ENCODE measurements around the gene UCP3.

UCP3 gene

GRCh38 chr11:73982595-73982989, 26.3 kb downstream of the UCP3 start, which contains the start of gene UCP2:
Gene UCP2 (minus strand): TSS chr11:73982843. CDS start chr11:73978378, 4,465 bp downstream.
- Histone ChIP-seq H3K27me3 (ENCODE audit: control insufficient read depth, insufficient read depth, low read length) (no peaks in the 10 kb centered on the region), H3K36me3 (ENCODE audit: insufficient read depth, low read length) (no peaks in the 10 kb centered on the region), H3K9me3 (replicated peaks; ENCODE audit: low read length) (no peaks in the 10 kb centered on the region), H3K9ac (ENCODE audit: low read depth, low read length) (peak within 1 kb of the TSS; percentile 79), H3K4me2 (ENCODE audit: low read length) (peak within 1 kb of the TSS; percentile 100), H3K4me3 (ENCODE audit: low read length) (peak within 1 kb of the TSS; percentile 85), H3K4me1 (ENCODE audit: control insufficient read depth, insufficient read depth, low read length) (peaks cover 13% of the 10 kb centered on the region)

- no peaks in the 10 kb centered on the region for H3K36me3 ChIP-seq (ENCODE audit: insufficient read depth, low read length)
- H3K27me3 ChIP-seq (ENCODE audit: control insufficient read depth, insufficient read depth, low read length): no peaks in the 10 kb centered on the region
- no peaks in the 10 kb centered on the region for H3K9me3 ChIP-seq (replicated peaks; ENCODE audit: low read length)
- no peak overlapping the region for H3K9ac ChIP-seq (ENCODE audit: low read depth, low read length)
- peaks cover 13% of the 10 kb centered on the region for H3K4me1 ChIP-seq (ENCODE audit: control insufficient read depth, insufficient read depth, low read length)
- H3K4me3 ChIP-seq (ENCODE audit: low read length): no peak overlapping the region
- H3K4me2 ChIP-seq (ENCODE audit: low read length): peak overlapping the region; percentile 100
Observed at GRCh38 chr11:73981051-73981805, 27.7 kb downstream of the UCP3 start.

- no peaks in the 10 kb centered on the region for H3K9me3 ChIP-seq (replicated peaks; ENCODE audit: low read length)
- H3K27me3 ChIP-seq (ENCODE audit: control insufficient read depth, insufficient read depth, low read length): no peaks in the 10 kb centered on the region
- H3K9ac ChIP-seq (ENCODE audit: low read depth, low read length): no peak overlapping the region
- no peak overlapping the region for H3K4me3 ChIP-seq (ENCODE audit: low read length)
- peaks cover 13% of the 10 kb centered on the region for H3K4me1 ChIP-seq (ENCODE audit: control insufficient read depth, insufficient read depth, low read length)
- H3K4me2 ChIP-seq (ENCODE audit: low read length): no peak overlapping the region
- H3K36me3 ChIP-seq (ENCODE audit: insufficient read depth, low read length): no peaks in the 10 kb centered on the region
Observed at GRCh38 chr11:73980001-73980961, 28.6 kb downstream of the UCP3 start.

- Histone ChIP-seq H3K36me3 (ENCODE audit: insufficient read depth, low read length) (no peaks in the 10 kb centered on the region), H3K4me1 (ENCODE audit: control insufficient read depth, insufficient read depth, low read length) (peaks cover 19% of the 10 kb centered on the region), H3K9ac (ENCODE audit: low read depth, low read length) (no peak overlapping the region), H3K4me3 (ENCODE audit: low read length) (no peak overlapping the region), H3K4me2 (ENCODE audit: low read length) (no peak overlapping the region), H3K9me3 (replicated peaks; ENCODE audit: low read length) (no peaks in the 10 kb centered on the region), H3K27me3 (ENCODE audit: control insufficient read depth, insufficient read depth, low read length) (no peaks in the 10 kb centered on the region)
Observed at GRCh38 chr11:73978576-73979086, 30.3 kb downstream of the UCP3 start.

- Histone ChIP-seq H3K4me3 (ENCODE audit: low read length) (no peak overlapping the region), H3K36me3 (ENCODE audit: insufficient read depth, low read length) (no peaks in the 10 kb centered on the region), H3K9ac (ENCODE audit: low read depth, low read length) (no peak overlapping the region), H3K9me3 (replicated peaks; ENCODE audit: low read length) (no peaks in the 10 kb centered on the region), H3K27me3 (ENCODE audit: control insufficient read depth, insufficient read depth, low read length) (no peaks in the 10 kb centered on the region), H3K4me1 (ENCODE audit: control insufficient read depth, insufficient read depth, low read length) (peaks cover 15% of the 10 kb centered on the region), H3K4me2 (ENCODE audit: low read length) (no peak overlapping the region)
Observed at GRCh38 chr11:73977856-73978519, 30.9 kb downstream of the UCP3 start.

GRCh38 chr11:73976451-73977151, 32.3 kb downstream of the UCP3 start:
- H3K4me3 ChIP-seq (ENCODE audit: low read length): no peak overlapping the region
- no peak overlapping the region for H3K9ac ChIP-seq (ENCODE audit: low read depth, low read length)
- no peaks in the 10 kb centered on the region for H3K9me3 ChIP-seq (replicated peaks; ENCODE audit: low read length)
- H3K27me3 ChIP-seq (ENCODE audit: control insufficient read depth, insufficient read depth, low read length): no peaks in the 10 kb centered on the region
- no peaks in the 10 kb centered on the region for H3K36me3 ChIP-seq (ENCODE audit: insufficient read depth, low read length)
- H3K4me2 ChIP-seq (ENCODE audit: low read length): no peak overlapping the region
- H3K4me1 ChIP-seq (ENCODE audit: control insufficient read depth, insufficient read depth, low read length): peaks cover 10% of the 10 kb centered on the region

GRCh38 chr11:73975479-73975757, 33.5 kb downstream of the UCP3 start:
- Histone ChIP-seq H3K9ac (ENCODE audit: low read depth, low read length) (no peak overlapping the region), H3K4me1 (ENCODE audit: control insufficient read depth, insufficient read depth, low read length) (peaks cover 10% of the 10 kb centered on the region), H3K36me3 (ENCODE audit: insufficient read depth, low read length) (no peaks in the 10 kb centered on the region)

GRCh38 chr11:73974604-73975478, 34.0 kb downstream of the UCP3 start:
- no peak overlapping the region for H3K9ac ChIP-seq (ENCODE audit: low read depth, low read length)
- H3K4me1 ChIP-seq (ENCODE audit: control insufficient read depth, insufficient read depth, low read length): peaks cover 10% of the 10 kb centered on the region
- no peak overlapping the region for H3K4me3 ChIP-seq (ENCODE audit: low read length)
- H3K36me3 ChIP-seq (ENCODE audit: insufficient read depth, low read length): no peaks in the 10 kb centered on the region
- H3K27me3 ChIP-seq (ENCODE audit: control insufficient read depth, insufficient read depth, low read length): no peaks in the 10 kb centered on the region
- no peak overlapping the region for H3K4me2 ChIP-seq (ENCODE audit: low read length)
- H3K9me3 ChIP-seq (replicated peaks; ENCODE audit: low read length): no peaks in the 10 kb centered on the region

More at GRCh38 chr11:73975479-73975757, 33.5 kb downstream of the UCP3 start:
- no peaks in the 10 kb centered on the region for H3K27me3 ChIP-seq (ENCODE audit: control insufficient read depth, insufficient read depth, low read length)
- no peaks in the 10 kb centered on the region for H3K9me3 ChIP-seq (replicated peaks; ENCODE audit: low read length)
- H3K4me2 ChIP-seq (ENCODE audit: low read length): no peak overlapping the region
- H3K4me3 ChIP-seq (ENCODE audit: low read length): no peak overlapping the region

GRCh38 chr11:73972620-73973449, 36.0 kb downstream of the UCP3 start:
- H3K4me1 ChIP-seq (ENCODE audit: control insufficient read depth, insufficient read depth, low read length): peaks cover 10% of the 10 kb centered on the region
- H3K27me3 ChIP-seq (ENCODE audit: control insufficient read depth, insufficient read depth, low read length): no peaks in the 10 kb centered on the region
- H3K4me3 ChIP-seq (ENCODE audit: low read length): no peak overlapping the region
- no peak overlapping the region for H3K4me2 ChIP-seq (ENCODE audit: low read length)
- H3K9me3 ChIP-seq (replicated peaks; ENCODE audit: low read length): no peaks in the 10 kb centered on the region
- no peak overlapping the region for H3K9ac ChIP-seq (ENCODE audit: low read depth, low read length)
- no peaks in the 10 kb centered on the region for H3K36me3 ChIP-seq (ENCODE audit: insufficient read depth, low read length)

GRCh38 chr11:73972187-73972586, 36.7 kb downstream of the UCP3 start:
- Histone ChIP-seq H3K27me3 (ENCODE audit: control insufficient read depth, insufficient read depth, low read length) (no peaks in the 10 kb centered on the region), H3K4me2 (ENCODE audit: low read length) (no peak overlapping the region), H3K9me3 (replicated peaks; ENCODE audit: low read length) (no peaks in the 10 kb centered on the region), H3K4me1 (ENCODE audit: control insufficient read depth, insufficient read depth, low read length) (peaks cover 10% of the 10 kb centered on the region), H3K9ac (ENCODE audit: low read depth, low read length) (no peak overlapping the region), H3K36me3 (ENCODE audit: insufficient read depth, low read length) (no peaks in the 10 kb centered on the region), H3K4me3 (ENCODE audit: low read length) (no peak overlapping the region)
